GM19043 (cell line): ENCODE results near the gene PARD3B.
"Not testable (repeated sequence)": the region's sequence is repeated elsewhere in the genome, so short reads cannot be mapped to it uniquely, and the experiment has no call there.

ENCODE experiments used
- ATAC-seq: cut with Tn5 transposase; IDR thresholded peaks from one replicate; pipeline ENCODE4 v1.9.1; 2021; ENCODE audit warnings: low read depth; ENCODE audit not compliant: unreplicated experiment

The PARD3B gene

DNA sequence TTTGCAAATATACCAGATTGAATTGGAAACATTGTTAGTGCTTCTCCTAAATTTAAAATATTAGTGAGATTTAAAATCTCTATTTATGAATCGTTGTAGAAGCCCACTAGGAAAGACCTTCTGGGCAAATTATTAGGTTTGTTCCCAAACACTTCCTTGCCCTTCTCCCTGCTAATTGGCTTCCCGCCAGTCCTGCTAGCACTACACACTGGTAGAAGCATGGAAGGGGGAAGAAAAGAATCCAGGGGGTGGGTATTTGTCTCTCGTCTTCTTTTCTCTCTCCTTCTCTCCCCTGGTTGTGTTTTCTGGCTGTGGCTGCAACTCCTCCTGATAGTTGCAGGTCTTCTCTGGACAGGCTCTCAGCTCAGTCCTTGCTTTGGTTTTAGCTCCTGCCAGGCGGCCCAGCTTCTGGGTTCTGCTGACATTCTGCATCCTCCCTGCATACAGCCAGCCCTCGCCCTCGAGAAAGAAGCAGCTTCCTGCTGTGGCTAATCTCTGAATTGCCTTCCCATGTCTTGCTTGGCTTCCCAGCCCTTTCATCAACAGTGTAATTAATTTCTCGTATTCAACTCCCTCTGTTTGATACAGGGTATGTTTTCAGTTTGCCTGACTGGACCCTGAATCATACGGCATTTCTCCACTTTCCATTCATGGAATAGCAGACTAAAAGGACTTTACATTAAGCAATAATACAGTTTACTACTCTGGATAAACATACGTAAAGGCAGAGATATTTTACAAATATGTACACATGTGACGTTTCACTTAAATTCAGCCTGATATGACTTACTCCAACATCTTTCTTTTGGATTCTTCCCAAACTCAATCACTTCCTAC is 6.9 kb upstream of the PARD3B start:
- no peak for ATAC-seq

GRCh38 chr2:204539019-204539385 is 6.3 kb upstream of the PARD3B start:
- ATAC-seq = no peak

GRCh38 chr2:204541637-204542036 is 3.6 kb upstream of the PARD3B start:
- ATAC-seq = no peak

- no peak for ATAC-seq
Measured at GRCh38 chr2:204542982-204543608, 2.2 kb upstream of the PARD3B start.

DNA sequence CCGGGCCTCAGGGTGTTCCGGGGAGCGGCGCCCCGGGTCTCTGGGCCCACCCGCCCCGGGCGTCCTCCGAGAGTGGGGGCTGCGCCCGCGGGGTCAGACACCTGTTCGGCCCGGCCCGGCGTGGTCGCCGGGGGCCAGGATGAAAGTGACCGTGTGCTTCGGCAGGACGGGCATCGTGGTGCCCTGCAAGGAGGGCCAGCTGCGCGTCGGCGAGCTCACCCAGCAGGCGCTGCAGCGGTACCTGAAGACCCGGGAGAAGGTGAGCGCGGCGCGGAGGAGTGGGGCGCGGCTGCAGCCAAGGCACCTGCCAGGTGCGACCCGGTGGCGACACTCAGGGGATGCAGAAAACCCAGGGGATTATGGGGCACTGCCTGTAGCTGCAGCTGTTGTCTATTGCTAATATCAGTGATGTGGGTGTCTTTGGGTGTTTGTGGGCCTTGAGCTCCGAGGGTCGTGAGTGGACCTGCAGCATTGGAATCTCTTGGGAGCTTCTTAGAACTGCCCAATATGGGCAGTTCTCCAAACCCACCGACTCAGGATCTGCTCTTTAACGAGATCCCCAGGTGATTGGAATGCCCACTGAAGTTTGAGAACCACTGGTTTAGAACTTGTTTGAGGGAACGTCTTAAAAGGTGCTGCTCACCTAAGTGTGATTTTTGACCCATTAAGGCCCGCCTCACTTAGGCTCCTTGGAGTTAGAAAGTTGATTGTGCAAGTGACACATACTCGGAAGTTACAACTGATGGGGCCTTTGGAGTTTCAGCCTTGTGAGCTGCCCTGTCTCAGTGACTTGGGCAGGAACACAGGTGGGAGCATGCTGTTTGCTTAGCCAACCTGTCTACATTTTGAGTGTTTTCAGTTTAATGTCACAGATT is 823 bp downstream of the PARD3B start:
- no peak for ATAC-seq

GRCh38 chr2:204550751-204551511 is 5.7 kb downstream of the PARD3B start:
- ATAC-seq = no peak

- ATAC-seq = no peak
Measured at GRCh38 chr2:204551512-204551863, 6.2 kb downstream of the PARD3B start.

DNA sequence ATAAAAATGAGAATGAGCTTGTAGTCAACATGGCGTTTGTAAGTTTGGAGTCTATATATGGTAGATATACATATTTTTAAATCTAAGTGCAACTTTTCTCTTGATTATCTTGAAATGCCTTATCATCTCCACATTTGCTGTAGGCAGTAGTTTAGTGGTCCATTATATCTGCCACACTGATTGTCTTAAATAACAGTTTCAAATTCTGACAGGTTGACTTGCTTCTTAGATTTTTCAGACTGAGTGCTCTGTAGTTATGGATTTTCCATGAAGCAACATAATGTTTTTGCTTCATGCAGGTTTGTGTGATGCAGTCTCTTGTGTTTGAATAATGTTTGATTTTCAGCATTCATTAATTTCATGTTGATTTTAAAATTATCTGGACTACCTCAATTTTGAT is 12.3 kb downstream of the PARD3B start:
- no peak for ATAC-seq

- not testable (repeated sequence) for ATAC-seq
Measured at GRCh38 chr2:204559358-204559757, 14.1 kb downstream of the PARD3B start.

GRCh38 chr2:204560902-204561301 is 15.6 kb downstream of the PARD3B start:
- no peak for ATAC-seq

DNA sequence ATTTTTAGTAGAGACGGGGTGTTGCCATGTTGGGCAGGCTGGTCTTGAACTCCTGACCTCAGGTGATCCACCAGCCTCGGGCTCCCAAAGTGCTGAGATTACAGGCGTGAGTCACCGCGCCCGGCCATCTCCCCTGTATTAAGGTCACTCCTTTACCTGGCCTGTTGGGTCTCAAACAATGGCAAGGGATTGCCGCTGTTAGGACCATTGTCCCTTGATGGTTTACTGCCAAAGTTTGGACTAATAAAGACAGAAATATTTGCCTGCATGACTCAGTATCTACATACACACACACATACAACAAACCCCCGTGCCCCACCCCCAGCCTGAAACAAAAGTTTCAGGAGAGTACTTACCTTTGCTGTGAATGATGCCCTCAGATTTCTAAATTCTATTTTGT is 16.5 kb downstream of the PARD3B start:
- no peak for ATAC-seq

DNA sequence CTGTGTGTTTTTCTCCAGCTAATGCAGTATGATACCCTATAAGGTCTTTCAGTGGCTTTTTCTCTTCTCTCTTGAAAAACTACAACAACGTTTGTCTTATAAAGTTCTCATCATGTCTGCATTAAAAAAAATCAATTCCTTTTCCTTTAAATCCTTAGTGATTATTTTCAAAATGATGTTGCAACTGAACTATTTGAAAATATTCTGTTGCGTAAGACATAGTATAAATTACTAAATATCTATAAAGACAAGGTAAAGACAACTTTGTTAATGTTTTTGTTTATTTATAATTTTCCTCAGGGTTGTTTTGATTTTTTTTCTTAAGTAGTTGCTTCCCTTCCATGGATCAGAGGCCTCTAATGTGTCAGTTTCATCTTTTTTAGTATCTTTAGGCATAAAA is 21.2 kb downstream of the PARD3B start:
- no peak for ATAC-seq

GRCh38 chr2:204570421-204570820 is 25.1 kb downstream of the PARD3B start:
- ATAC-seq = no peak

DNA sequence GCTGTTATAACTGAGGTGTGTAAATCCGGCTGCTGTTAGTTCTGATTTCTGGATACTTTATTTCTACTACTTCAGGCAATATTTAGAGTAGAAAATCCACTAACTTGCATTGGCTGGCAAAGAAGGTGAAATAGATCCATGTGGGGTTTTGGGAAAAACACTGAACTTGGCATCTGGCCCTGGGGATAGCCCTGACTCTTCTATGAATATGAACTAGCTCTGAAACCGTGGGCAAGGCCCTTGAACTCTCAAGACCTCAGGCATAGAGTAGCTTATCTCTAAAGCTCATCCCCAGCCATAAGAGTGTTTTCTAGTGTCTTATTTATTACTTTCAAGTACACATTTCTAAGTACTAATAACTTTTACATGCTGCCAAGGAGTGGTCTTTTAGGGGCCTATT is 25.8 kb downstream of the PARD3B start:
- ATAC-seq = no peak

GRCh38 chr2:204571911-204572310 is 26.6 kb downstream of the PARD3B start:
- ATAC-seq = no peak

DNA sequence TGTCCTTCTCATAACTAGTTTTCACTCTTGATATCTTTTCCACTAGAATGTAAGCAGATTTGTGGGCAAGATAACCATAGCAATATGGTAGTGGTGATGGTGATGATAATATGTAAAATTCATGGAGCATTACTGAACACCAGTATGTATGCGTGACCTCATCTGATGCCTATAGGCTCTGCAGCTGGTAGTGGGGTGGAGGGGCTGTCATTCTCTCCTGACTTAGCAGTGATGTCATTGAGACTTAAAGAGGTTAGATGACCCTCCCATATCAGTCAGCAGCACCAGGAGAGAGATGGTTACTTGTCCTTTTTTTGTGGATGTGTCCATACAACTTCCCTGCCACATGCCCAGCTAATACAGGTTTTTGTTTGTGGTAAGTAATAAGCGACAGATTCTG is 27.9 kb downstream of the PARD3B start:
- ATAC-seq = no peak

GRCh38 chr2:204574486-204574885 is 29.2 kb downstream of the PARD3B start:
- no peak for ATAC-seq

DNA sequence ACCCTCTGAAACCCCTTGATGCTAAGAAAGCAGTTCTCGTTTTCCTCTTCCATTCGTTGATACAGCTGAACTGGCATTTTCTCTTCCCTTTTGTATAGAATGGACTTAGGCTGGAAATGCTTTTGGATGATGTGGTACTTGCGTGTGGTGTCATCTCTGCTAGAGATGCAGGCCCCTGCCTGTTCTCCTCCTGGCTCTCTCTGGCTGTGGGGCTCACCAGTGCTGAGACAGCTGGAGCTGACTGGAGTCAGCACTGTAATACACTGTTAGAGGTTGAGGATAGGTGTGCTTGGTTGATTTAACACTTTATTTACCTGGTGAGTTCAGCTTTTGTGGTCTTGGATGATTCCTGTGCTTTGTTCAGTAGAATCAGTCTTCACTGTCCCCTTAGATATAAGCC is 30.2 kb downstream of the PARD3B start:
- ATAC-seq = no peak

GRCh38 chr2:204576362-204576979 is 31.2 kb downstream of the PARD3B start:
- no peak for ATAC-seq

DNA sequence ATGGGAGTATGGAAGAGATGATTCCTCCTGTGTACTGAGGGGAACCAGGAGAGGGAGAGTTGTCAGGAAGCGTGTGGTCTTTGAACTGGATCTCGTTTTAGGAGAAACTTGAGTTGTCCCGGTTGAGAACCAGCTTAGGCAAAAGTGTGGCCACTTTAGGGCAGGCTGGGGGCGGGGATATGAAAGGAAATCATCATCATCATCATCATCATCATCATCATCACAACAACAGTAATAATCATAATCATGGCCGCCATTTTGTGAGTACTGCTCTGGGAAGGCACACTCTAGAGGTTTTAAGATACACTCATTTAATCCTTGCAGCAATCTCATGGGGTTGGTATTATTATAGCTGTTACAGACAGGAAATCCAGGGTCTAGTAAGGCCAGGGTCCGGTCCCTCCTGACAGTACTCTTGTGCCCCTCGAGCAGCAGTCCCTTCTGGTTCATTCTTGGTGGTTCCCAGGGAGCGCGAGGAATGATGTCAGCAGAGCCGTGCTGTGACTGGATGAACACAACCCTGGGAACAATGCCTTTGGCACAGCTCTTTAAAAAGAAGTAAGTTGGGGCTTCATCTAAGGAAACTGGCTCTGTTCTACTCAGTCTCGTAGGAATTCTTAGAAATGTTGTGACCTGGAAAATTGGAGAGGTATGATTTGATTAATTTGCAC is 33.8 kb downstream of the PARD3B start:
- no peak for ATAC-seq
